Endothelial cell of umbilical vein (primary cell): ENCODE measurements around the gene COL20A1. TPM values are rescaled to one million over a fixed set of nuclear protein-coding genes. Genes with fewer than 3 reads are reported as not detected.

Experiments used
- BruUV-seq: library from RNA; stranded (reverse); fragments of 400-500 nt; replicated peaks from 2 replicates; lab custom pipeline; 2021; lab: Mats Ljungman, UMichigan
- CTCF ChIA-PET: fragments of 300-600, 350-600 bp; sonication (Branson Sonifier 250); formaldehyde crosslinking; loops from one replicate; lab custom pipeline; 2021; ENCODE audit warnings: antibody characterized with exemption, inconsistent platforms; lab: Charles Lee
- POLR2A ChIA-PET: fragments of 300-600, 350-600 bp; sonication (Branson Sonifier 250); formaldehyde crosslinking; loops from one replicate; lab custom pipeline; 2021; ENCODE audit warnings: antibody characterized with exemption, inconsistent platforms; lab: Charles Lee
- DNase-seq: peaks from one replicate; pipeline ENCODE4 v3.0.0-alpha.2; 2011; ENCODE audit warnings: low read depth, low spot score
- FAIRE-seq: peaks from 2 replicates; lab custom pipeline; 2011; peaks lifted over from hg19 to GRCh38; lab: Jason Lieb, UNC
- H2AFZ ChIP-seq: 2 replicates; pipeline ENCODE4 v1.6.0; 2012; ENCODE audit warnings: low read depth, low read length, control low read depth, inconsistent platforms
- H3K27ac ChIP-seq: 2 replicates; pipeline ENCODE4 v1.5.1; 2011; ENCODE audit warnings: low read depth, mild to moderate bottlenecking, control low read depth, low read length, moderate library complexity; ENCODE audit not compliant: insufficient read depth
- H3K27me3 ChIP-seq, 2 experiments: 2 replicates each; pipeline versions ENCODE4 v1.6.0 to v1.6.1; 2011; ENCODE audit warnings: low read length in 2 of 2, mixed read lengths in 1 of 2; ENCODE audit not compliant: control insufficient read depth in 2 of 2, insufficient read depth in 2 of 2
- H3K36me3 ChIP-seq, 2 experiments: 2 replicates in 1 of 2; 3 replicates in 1 of 2; pipeline ENCODE4 v1.5.1; 2011; ENCODE audit warnings: low read length in 2 of 2, mild to moderate bottlenecking in 1 of 2, moderate library complexity in 1 of 2; ENCODE audit not compliant: control insufficient read depth in 2 of 2, insufficient read depth in 2 of 2; ENCODE audit errors: extremely low read depth in 1 of 2
- H3K4me1 ChIP-seq: 3 replicates; pipeline ENCODE4 v1.5.1; 2011; ENCODE audit warnings: mild to moderate bottlenecking, low read length; ENCODE audit not compliant: control insufficient read depth, insufficient read depth; ENCODE audit errors: extremely low read depth
- H3K4me2 ChIP-seq: 2 replicates; pipeline ENCODE4 v1.6.1; 2011; ENCODE audit warnings: low read length, control low read depth, mixed read lengths; ENCODE audit not compliant: insufficient read depth
- H3K4me3 ChIP-seq, 3 experiments: fragments of 200-600 bp in 1 of 3; sonication (generic), shearing (Covaris generic) in 1 of 3; replicated peaks in 1 of 3; 2 replicates each; pipeline ENCODE4 v1.5.1; 2011 to 2016; ENCODE audit warnings: control low read depth in 3 of 3, low read length in 3 of 3, mild to moderate bottlenecking in 2 of 3, inconsistent platforms in 1 of 3, low read depth in 1 of 3, moderate library complexity in 1 of 3; ENCODE audit not compliant: insufficient read depth in 1 of 3
- H3K79me2 ChIP-seq: 2 replicates; pipeline ENCODE4 v1.6.0; 2012; ENCODE audit warnings: low read length, inconsistent platforms; ENCODE audit not compliant: control insufficient read depth, insufficient read depth
- H3K9ac ChIP-seq: replicated peaks from 2 replicates; pipeline ENCODE3; 2011; ENCODE audit warnings: low read length, control low read depth; ENCODE audit not compliant: insufficient read depth; ENCODE audit errors: extremely low read depth
- H3K9me1 ChIP-seq: replicated peaks from 3 replicates; pipeline ENCODE4 v1.6.0; 2011; ENCODE audit warnings: mild to moderate bottlenecking, low read length; ENCODE audit not compliant: control insufficient read depth, insufficient read depth; ENCODE audit errors: extremely low read depth
- H3K9me3 ChIP-seq: replicated peaks from 2 replicates; pipeline ENCODE4 v1.5.1; 2012; ENCODE audit warnings: low read length, inconsistent platforms; ENCODE audit not compliant: control insufficient read depth, insufficient read depth
- H4K20me1 ChIP-seq: replicated peaks from 2 replicates; pipeline ENCODE3; 2011; ENCODE audit warnings: mild to moderate bottlenecking, low read length; ENCODE audit not compliant: control insufficient read depth, insufficient read depth; ENCODE audit errors: extremely low read depth
- EZH2 ChIP-seq: IDR thresholded peaks from 2 replicates; pipeline ENCODE4 v1.6.1; 2012; ENCODE audit warnings: borderline replicate concordance, low read depth, mild to moderate bottlenecking, moderate library complexity, low read length, inconsistent platforms; ENCODE audit not compliant: severe bottlenecking
- FOS ChIP-seq: IDR thresholded peaks from 2 replicates; pipeline ENCODE4 v1.6.1; 2011; ENCODE audit warnings: mild to moderate bottlenecking, low read length, moderate library complexity, borderline replicate concordance; ENCODE audit not compliant: insufficient read depth
- GATA2 ChIP-seq: IDR thresholded peaks from 2 replicates; pipeline ENCODE4 v1.7.0; 2011; ENCODE audit warnings: low read depth, mild to moderate bottlenecking, moderate library complexity, mixed read lengths, low read length; ENCODE audit not compliant: insufficient read length, insufficient read depth
- JUN ChIP-seq: IDR thresholded peaks from 2 replicates; pipeline ENCODE4 v1.6.1; 2011; ENCODE audit warnings: borderline replicate concordance, low read depth; ENCODE audit not compliant: insufficient read length, insufficient read depth
- MYC ChIP-seq: IDR thresholded peaks from one replicate; pipeline ENCODE4 v1.6.1; 2011; ENCODE audit warnings: mild to moderate bottlenecking, low read depth, low read length
- POLR2A ChIP-seq: IDR thresholded peaks from 2 replicates; pipeline ENCODE4 v1.6.1; 2012; ENCODE audit warnings: low read depth, mild to moderate bottlenecking, control low read depth, low read length
- POLR2AphosphoS5 ChIP-seq: IDR thresholded peaks from 2 replicates; pipeline ENCODE4 v1.6.1; 2012; ENCODE audit warnings: low read depth, mild to moderate bottlenecking, control low read depth, low read length, moderate library complexity; ENCODE audit not compliant: insufficient read depth
- dilution Hi-C: fragments of 300-500 bp; cut with MboI; formaldehyde crosslinking; loops from one replicate; pipeline ENCODE4 v1.15.0; 2019; ENCODE audit warnings: low sequenced_read_pairs; ENCODE audit not compliant: extremely low pct_ligation_motif_present
- intact Hi-C: fragments of 100-400 bp; cut with micrococcal nuclease; formaldehyde crosslinking; loops from one replicate; pipeline ENCODE4 v1.10.0; 2022
- polyA plus RNA-seq, 4 experiments: library from polyadenylated mRNA; depleted of rRNA in 3 of 4; stranded (reverse) in 3 of 4; unstranded in 1 of 4; fragments of >200 nt; gene quantifications; 2 replicates each; pipeline versions ENCODE4 v1.2.1 to v1.2.3, GENCODE V29; 2011 to 2012; ENCODE audit warnings: missing spikeins in 1 of 4
- total RNA-seq: library from RNA; stranded (reverse); gene quantifications from 2 replicates; pipeline ENCODE4 v1.2.3, GENCODE V29; 2021
- TF ChIP-seq, protein P1 (sequence below): IDR thresholded peaks from 2 replicates; pipeline ENCODE4 v1.6.1; 2011; ENCODE audit not compliant: insufficient read depth, insufficient read length
- TF ChIP-seq, protein P2 (sequence below), 2 donors: IDR thresholded peaks; 1 replicate in 1 of 2; 2 replicates in 1 of 2; pipeline ENCODE4 v1.5.1; 2011; ENCODE audit warnings: low read length in 2 of 2, mild to moderate bottlenecking in 2 of 2, moderate library complexity in 2 of 2, control low read depth in 1 of 2, inconsistent platforms in 1 of 2, low read depth in 1 of 2; ENCODE audit not compliant: insufficient read depth in 1 of 2; ENCODE audit errors: extremely low read depth in 1 of 2

Gene COL20A1
- total and polyA plus RNA-seq, 2 donors (not counting 3 experiments of a cell fraction or from before 2014, with no cell fraction given): not detected

DNA sequence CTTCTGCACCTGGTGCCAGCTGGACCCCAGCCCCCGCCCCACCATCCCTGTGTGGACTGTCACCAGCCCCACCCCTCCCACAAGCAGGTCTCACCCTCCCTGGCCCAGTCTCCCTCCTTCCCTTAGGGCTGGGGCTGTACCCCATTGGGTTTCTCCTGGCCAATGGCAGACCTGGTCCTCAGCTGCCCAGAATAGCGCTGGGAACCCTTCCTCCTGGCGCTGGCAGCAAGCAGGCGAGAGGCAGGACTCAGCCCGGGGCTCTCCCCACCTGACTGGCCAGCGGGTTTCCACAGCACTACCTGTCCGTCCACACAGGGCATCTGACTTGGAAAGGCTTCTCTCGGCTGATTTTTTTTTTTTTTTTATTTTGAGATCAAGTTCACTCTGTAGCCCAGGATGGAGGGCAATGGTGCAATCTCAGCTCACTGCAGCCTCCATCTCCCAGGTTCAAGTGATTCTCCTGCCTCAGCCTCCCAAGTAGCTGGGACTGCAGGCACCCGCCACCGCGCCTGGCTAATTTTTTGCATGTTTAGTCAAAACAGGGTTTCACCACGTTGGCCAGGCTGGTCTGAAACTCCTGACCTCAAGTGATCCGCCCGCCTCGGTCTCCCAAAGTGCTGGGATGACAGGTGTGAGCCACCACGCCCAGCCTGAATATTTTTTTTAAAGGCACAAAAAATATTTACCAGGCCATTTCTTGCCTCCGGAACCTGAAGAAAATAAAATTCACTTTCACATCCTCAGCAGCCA lies 89.7 kb downstream of the COL20A1 start:
- Histone ChIP-seq H2AFZ (no peak overlapping the region), H3K79me2 (no peaks in the 10 kb centered on the region), H3K9ac (no peak overlapping the region), H3K27me3 (peaks cover 0 to under 1% of the 10 kb centered on the region in 2 experiments), H3K27ac (no peak overlapping the region), H3K4me1 (no peaks in the 10 kb centered on the region), H3K4me3 (no peak overlapping the region), H3K36me3 (no peaks in the 10 kb centered on the region), H3K9me3 (peaks cover 4% of the 10 kb centered on the region), H3K4me2 (no peak overlapping the region), H4K20me1 (no peaks in the 10 kb centered on the region), H3K9me1 (no peaks in the 10 kb centered on the region)
- DNase-seq (no peak), FAIRE-seq (no peak)
- TF ChIP-seq MYC (no peak), POLR2AphosphoS5 (no peak), EZH2 (no peak), JUN (no peak), GATA2 (no peak), FOS (no peak), POLR2A (no peak)
- TF ChIP-seq, protein P1, sequence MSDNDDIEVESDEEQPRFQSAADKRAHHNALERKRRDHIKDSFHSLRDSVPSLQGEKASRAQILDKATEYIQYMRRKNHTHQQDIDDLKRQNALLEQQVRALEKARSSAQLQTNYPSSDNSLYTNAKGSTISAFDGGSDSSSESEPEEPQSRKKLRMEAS: no peak
- TF ChIP-seq, protein P2, sequence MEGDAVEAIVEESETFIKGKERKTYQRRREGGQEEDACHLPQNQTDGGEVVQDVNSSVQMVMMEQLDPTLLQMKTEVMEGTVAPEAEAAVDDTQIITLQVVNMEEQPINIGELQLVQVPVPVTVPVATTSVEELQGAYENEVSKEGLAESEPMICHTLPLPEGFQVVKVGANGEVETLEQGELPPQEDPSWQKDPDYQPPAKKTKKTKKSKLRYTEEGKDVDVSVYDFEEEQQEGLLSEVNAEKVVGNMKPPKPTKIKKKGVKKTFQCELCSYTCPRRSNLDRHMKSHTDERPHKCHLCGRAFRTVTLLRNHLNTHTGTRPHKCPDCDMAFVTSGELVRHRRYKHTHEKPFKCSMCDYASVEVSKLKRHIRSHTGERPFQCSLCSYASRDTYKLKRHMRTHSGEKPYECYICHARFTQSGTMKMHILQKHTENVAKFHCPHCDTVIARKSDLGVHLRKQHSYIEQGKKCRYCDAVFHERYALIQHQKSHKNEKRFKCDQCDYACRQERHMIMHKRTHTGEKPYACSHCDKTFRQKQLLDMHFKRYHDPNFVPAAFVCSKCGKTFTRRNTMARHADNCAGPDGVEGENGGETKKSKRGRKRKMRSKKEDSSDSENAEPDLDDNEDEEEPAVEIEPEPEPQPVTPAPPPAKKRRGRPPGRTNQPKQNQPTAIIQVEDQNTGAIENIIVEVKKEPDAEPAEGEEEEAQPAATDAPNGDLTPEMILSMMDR (IDR thresholded peaks at IDR 0.05; ENCODE audit: extremely low read depth in 1 of 2, insufficient read depth in 1 of 2, low read depth in 1 of 2, low read length in 2 of 2): no peak
- no TSS peak for BruUV-seq
- intact Hi-C loops (no loop called here), dilution Hi-C loops (no loop called here)
- CTCF ChIA-PET: interaction anchor here (0.8 to 6.0 kb wide), 16 partner anchors 9 to 327 kb away, joined by 3 to 267 read pairs (median 6); no protein-coding TSS in a partner anchor
- POLR2A ChIA-PET: no interaction called here
